ENCODE results near the gene SPESP1.

SPESP1 gene

DNA sequence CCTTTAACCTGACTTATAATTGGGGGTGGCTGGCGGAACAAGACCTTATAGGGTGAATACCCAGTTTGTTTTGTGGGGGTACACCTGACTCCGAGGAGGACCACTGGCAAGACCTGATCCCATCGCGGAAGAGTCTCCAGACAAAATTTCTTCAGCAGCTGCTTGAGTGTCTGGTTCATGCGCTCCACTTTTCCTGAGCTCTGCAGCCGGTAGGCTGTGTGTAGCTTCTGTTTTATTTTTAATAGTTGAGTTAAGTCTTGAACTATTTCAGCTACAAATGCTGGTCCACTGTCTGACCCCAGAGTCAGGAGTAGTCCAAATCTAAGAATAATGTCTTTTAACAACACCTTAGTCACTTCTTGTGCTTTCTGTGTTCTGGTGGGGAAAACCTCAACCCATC is 63.0 kb downstream of the SPESP1 start:
- no peak for DNase-seq

- DNase-seq, result no peak
These were observed 63.8 kb downstream of the SPESP1 start for GRCh38 chr15:68994149-68994548.

DNA sequence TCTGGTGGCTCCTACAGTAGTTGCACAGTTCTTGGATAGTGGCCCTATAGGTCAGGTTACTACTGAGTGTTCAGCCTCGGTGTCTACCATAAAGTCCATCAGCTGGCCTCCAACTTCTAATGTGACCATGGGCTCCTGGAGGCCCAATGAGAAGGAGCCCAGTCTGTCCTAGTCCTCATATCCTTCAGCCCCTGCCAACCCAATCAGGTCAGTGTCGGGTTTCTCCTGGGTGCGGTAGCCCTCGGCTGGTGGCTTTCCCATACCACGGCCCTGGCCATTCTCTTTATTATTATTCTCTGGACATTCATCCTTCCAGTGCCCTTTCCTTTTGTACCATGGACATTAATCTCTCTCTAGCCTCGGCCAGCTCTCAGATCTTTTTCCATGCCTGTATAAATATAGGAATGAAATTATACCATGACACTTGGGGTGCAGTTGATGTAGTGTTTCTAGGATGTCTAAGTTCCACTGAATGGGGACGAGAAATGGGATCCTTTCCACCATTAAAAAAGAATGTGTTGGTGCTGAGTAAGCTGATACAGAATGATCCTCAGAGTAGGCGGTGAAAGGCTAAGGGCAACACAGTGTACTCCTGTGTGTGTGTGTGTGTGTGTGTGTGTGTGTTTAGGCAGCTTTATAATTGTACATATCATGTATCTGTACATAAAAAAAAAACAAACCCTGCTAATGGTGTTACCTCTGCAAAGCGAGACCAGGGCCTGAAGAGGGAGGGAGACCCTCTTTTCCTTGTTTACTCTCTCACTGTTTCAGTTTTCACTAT is 64.8 kb downstream of the SPESP1 start:
- no peak for DNase-seq
